HuH-7.5 (cell line): ENCODE data around the gene PUM1.

Source experiments
- DNase-seq: peaks from one replicate; pipeline ENCODE4 v3.0.0; 2011; ENCODE audit warnings: low spot score

PUM1 gene

DNA sequence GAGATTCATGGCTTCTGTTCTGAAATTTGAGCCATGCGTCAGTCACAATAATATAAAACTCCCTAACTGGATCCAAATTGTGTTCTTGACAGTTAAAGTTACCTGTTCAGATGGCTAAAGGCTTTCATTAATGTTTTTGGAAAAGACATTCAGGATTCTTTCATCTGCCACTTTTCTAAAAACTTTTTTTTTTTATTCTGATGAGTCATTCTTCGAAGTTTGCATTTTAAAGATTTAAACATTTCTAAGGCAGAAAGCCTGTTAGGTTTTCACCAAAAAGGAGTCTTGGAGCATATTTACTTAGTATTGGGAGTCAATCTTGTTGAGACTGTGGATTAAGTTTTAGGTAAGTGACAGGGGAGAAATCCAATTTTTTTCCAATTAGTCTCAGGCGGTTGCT is 138.1 kb downstream of the PUM1 start:
- no peak for DNase-seq

DNA sequence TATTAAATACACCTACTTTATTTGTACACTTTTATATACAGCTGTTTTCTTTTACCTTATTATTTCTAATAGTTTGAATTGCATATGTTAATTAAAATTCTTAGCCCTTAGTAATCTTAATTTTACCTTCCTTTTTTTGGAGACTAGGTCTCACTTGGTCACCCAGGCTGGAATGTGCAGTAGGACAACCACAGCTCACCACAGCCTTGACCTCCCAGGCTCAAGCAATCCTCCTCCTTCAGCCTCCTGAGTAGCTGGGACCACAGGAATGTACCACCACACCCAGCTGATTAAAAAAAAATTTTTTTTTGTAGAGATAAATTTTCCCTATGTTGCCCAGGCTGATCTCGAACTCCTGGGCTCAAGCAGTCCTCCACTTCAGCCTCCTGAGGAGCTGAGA is 141.9 kb downstream of the PUM1 start:
- no peak for DNase-seq

DNA sequence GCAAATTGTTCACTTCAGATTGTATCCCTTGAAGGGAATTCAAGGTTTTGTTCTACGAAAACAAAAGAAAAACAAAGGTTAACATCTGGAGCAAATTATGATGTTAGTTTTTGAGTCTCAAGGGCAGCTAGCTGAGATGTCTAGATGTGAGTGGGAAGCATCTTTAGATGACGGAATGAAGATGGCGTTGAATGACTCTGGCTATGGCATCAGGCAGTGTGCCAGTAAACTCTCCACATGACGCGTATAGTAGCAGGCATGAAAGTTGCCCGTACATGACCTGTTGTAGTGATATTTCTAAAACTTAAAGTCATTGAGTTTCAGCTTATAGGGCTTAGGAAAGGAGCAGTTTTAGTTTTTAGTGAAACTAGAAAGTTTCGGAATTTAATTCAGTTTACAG is 144.7 kb downstream of the PUM1 start:
- no peak for DNase-seq

- no peak for DNase-seq
Measured at GRCh38 chr1:30919025-30919881, 146.3 kb downstream of the PUM1 start.

GRCh38 chr1:30916296-30916695 is 149.2 kb downstream of the PUM1 start:
- no peak for DNase-seq

DNA sequence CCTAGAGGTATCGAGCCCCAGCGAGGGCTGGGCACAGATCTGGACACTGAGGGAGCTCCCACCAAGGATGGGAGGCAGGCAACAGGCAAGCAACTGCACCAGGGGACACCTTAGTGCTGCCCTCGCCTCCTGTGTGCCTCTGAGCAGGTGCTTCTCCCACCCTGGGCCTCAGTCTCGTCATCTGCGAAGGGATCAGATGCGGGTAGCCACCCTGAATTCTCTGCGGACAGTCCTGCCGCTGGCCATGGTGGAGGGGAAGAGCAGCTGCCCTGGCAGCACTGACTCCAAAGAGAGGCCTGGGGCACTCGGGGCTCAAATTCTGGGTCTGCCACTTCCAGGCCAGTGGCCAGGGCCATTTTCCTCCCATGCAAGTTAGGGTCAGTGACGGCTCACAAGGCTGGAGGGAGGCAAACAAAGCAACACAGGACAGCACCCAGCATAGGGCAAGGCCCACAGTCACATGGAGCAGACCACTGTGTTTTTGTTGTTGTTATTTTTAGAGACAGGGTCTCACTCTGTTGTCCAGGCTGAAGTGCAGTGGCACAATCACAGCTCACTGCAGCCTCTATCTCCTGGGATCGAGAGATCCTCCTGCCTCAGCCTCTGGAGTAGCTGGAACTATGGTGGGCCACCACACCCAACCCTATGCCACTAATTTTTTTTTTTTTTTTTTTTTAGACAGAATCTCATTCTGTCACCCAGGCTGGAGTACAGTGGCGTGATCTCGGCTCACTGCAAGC is 149.9 kb downstream of the PUM1 start:
- no peak for DNase-seq

DNA sequence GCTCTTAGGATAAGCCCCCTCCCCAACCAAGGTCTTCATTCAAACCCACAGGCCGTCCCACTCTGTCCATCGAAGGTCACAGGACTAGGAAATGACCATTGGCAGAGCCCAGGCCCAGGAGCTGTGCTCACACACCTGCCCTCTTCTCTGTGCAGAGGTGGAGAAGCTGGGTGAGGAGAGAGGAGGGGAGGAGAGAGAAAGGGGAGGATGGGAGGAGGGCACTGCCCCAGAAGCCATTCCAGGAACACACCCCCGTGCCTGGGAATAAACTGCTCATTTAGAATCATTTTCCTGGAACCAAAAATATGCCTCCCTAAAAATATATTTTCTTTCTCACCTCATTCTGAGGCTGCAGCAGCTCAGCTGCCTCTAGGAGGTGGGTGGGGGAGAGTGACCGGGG is 150.6 kb downstream of the PUM1 start:
- no peak for DNase-seq

- DNase-seq: no peak
Measured at GRCh38 chr1:30914587-30914922, 151.0 kb downstream of the PUM1 start.

GRCh38 chr1:30912913-30913652 is 152.4 kb downstream of the PUM1 start:
- DNase-seq: no peak

- DNase-seq: no peak
Measured at GRCh38 chr1:30912224-30912623, 153.3 kb downstream of the PUM1 start.

GRCh38 chr1:30911059-30911954 is 154.2 kb downstream of the PUM1 start:
- DNase-seq: peak; percentile 89

DNA sequence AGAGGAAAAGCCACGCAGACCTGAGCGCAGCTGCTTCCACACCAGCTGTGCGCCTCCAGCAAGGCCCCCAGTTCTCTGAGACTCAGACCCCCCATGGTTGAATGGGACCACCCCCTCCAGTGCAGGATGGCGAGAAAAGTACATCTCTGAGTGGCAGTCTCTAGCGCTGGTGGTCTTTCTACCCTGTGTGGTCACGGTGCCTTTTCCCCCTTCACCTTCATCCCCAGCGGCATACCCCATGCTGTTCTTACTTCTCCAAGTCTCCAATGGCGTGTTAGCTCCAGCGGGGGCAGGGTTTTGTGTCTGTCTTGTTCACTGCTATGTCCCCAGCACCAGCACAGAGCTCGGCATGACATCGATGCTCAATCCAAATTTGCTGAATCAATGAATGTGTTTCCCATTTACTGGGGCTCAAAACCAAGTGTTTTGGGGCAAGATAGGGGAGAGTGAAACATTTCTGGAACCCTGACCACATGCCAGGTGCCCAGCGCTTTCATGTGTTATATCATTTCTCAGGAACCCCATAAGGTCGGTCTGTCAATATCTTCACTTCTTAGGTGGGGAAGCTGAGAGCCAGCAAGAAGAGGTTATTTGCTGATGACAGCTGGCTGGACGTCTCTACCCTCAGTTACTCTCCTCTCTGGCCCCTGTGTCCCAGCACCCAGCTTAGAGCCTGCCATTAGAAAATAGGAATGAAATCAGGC is 156.0 kb downstream of the PUM1 start:
- no peak for DNase-seq

DNA sequence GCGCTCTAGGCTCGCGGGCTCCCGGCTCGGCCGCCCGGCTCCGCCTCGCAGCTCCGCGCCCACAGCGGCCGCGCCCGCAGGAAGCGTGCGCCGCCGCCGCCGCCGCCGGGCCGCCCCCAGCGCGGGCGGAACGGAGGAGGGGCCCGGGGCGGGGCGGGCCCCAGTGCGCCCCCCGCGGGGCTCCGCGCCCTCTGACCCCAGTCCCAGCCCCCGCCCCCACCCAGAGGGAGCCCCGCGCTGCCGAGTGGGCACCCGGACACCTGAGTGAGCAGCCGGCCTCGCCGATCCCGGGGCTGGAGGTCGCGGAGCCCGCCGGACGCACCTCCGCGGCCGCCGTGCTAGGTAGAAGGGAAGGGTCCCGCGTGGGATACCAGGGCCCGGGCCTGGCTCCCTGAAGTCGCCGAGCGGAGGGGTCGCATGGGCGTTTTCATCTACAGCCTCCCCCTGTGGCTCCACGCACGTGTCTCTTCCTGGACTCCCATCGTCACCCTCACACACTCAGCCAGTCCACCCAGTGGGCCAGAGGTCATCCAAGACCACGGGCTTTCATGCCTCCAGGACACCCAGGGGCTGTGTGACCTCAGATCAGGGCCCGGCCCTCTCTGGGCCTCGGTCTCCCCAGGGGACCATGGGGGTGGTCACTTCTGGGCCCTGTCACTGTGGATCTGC is 156.7 kb downstream of the PUM1 start, which contains the start of gene SDC3:
Gene SDC3, minus strand, starts transcription at position 63 of the 669 bp plus-strand sequence. CDS start 172 bp downstream, outside the sequence.
- peak; percentile 56 for DNase-seq

- DNase-seq: no peak
Measured at GRCh38 chr1:30908316-30908695, 157.2 kb downstream of the PUM1 start.

DNA sequence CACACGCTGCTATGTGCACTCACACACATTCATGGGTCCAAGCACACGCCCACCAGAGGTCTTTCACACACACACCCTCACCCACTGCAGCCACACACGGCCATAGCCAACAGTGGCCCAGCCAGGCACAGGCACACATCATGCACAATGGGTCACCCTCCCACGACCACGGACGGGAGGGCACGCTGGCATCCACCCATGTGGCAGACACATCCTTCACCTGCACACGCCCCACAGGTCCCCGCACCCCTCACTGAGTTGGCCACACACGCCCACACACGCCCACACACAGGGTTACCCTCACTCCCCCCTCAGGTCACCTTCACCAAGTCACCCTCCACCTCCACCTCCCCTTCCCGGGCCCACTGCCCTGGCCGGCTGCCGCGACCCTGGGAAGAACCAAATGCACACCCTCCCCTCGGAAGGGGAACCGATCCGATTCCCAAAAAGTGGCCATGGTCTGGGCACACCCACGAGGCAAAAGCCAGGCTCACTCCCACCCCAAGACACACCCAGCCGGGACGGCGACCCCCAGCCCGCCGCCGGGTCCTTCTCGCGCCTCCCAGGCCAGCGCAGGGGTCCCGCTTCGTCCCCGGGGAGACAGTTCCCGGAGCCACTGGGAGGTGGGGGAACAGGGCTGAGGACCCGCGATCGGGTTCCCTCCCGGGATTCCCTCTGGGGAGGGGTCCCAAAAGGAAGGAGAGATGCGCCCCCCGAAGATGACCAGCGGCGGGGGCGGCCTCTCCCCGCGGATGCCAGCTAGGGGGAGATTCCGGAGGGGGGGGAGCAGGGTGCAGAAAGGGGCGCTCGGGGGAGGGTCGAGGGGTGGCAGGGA is 157.8 kb downstream of the PUM1 start:
- DNase-seq: no peak

- DNase-seq: no peak
Measured at GRCh38 chr1:30906631-30907441, 158.7 kb downstream of the PUM1 start.

DNA sequence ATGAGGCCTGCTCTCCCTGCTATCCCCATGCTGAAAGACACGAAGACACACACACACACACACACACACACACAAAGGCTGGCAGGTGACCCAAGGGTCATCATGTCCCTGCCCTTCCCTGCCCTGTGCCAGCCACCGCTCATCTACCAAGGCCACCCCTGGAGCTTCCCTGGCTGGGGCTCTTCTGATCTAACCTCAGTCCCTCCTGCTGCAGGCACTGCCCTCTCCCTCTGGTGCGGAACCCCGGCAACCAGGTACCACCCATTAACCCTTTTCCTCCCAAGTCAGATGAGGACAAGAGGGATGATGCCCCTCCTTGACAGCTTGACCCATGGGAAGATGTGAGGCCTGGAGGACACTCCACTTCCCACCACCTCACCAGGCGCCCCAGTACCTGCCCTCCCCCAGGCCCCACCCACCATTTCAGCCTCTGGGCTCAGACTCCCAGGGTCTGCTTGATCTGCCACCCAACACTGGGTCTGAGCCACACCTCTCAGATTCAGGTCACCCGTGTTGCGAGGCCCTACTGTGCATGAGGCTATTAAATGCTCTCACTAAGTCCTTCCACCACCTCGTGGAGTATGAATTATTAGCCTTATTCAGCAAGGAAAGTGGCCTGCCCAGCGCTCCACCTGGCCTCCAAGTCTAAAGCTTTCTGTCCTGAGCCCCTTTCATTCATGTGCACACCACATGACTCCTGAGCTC is 159.4 kb downstream of the PUM1 start:
- DNase-seq: no peak

DNA sequence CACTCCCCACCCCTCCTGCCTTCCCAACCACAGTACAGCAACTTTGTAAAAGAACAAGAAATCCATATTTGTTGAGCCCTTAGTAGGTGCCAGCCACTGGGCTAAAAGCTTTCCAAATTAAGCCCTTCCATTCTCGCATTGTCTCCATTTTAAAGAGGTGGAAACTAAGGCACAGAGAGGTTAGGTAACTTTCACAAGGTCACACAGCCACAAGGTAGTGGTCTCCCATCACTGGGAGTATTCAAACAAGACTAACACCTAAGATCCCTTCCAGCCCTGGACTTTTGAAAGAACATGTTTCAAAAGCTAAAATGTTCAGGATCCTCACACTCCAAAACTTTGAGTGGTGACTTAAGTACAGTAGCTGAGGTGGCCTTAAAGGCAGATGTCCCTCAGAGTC is 160.1 kb downstream of the PUM1 start:
- no peak for DNase-seq
